K562 (cell line): ENCODE measurements around the gene ST3GAL3. TPM values are rescaled to one million over a fixed set of nuclear protein-coding genes. Genes with fewer than 3 reads are reported as not detected.

Experiments used
- CAMTA2 ChIP-seq: fragments of 250-450 bp; sonication (Bioruptor Pico); conservative IDR thresholded peaks from 2 replicates; pipeline ENCODE4 v1.5.1; 2022
- CEBPZ ChIP-seq: fragments of 150-350 bp; IDR thresholded peaks from 2 replicates; pipeline ENCODE4 v1.6.1; 2014; ENCODE audit warnings: low read depth, mild to moderate bottlenecking, low read length, borderline replicate concordance
- CUX1 ChIP-seq: fragments of 200-800 bp; sonication (Bioruptor generic); IDR thresholded peaks from 2 replicates; pipeline ENCODE4 v1.6.1; 2016; ENCODE audit warnings: missing genetic modification characterization, missing compliant biosample characterization
- FOXP1 ChIP-seq: sonication (generic); formaldehyde crosslinking; IDR thresholded peaks from 2 replicates; pipeline ENCODE4 v1.8.0; 2022; ENCODE audit warnings: mild to moderate bottlenecking, missing genetic modification reagents
- GABPA ChIP-seq: fragments of 200-800 bp; sonication (Bioruptor generic); conservative IDR thresholded peaks from 2 replicates; pipeline ENCODE4 v1.6.1; 2016; ENCODE audit warnings: low read depth, missing genetic modification characterization, missing compliant biosample characterization
- HCFC1 ChIP-seq: IDR thresholded peaks from 2 replicates; pipeline ENCODE4 v1.6.1; 2012; ENCODE audit warnings: low read depth, low read length, improper control_type of control experiment
- HMGN3 ChIP-seq: IDR thresholded peaks from 2 replicates; pipeline ENCODE4 v1.6.1; 2011; ENCODE audit warnings: borderline replicate concordance, low read depth, mild to moderate bottlenecking, mixed read lengths, low read length; ENCODE audit not compliant: insufficient read length; ENCODE audit errors: extremely low read depth
- KAT2B ChIP-seq: IDR thresholded peaks from one replicate; pipeline ENCODE4 v1.6.1; 2012; ENCODE audit warnings: low read depth, mild to moderate bottlenecking, control low read depth, inconsistent platforms, low read length, moderate library complexity
- PYGO2 ChIP-seq: fragments of 450-650 bp; IDR thresholded peaks from 2 replicates; pipeline ENCODE4 v1.6.1; 2016; ENCODE audit warnings: mild to moderate bottlenecking, missing genetic modification characterization, moderate library complexity, missing compliant biosample characterization
- SIN3A ChIP-seq, 2 experiments: fragments of 150-350 bp in 1 of 2; IDR thresholded peaks; 2 replicates each; pipeline ENCODE4 v1.6.1; 2011 to 2016; ENCODE audit warnings: borderline replicate concordance in 2 of 2, low read depth in 2 of 2, low read length in 2 of 2, mild to moderate bottlenecking in 2 of 2, moderate library complexity in 2 of 2; ENCODE audit not compliant: control insufficient read depth in 1 of 2
- SRF ChIP-seq, 2 experiments: fragments of 250-450, 450-650 bp in 1 of 2; sonication (Bioruptor Pico) in 1 of 2; sonication (generic) in 1 of 2; formaldehyde crosslinking; IDR thresholded peaks; 2 replicates each; pipeline versions ENCODE4 v1.5.0 to v1.5.1; 2020 to 2022; ENCODE audit warnings: mild to moderate bottlenecking in 1 of 2, missing genetic modification reagents in 1 of 2
- TAF1 ChIP-seq: IDR thresholded peaks from 2 replicates; pipeline ENCODE4 v1.6.1; 2011; ENCODE audit warnings: mild to moderate bottlenecking, low read length, moderate library complexity; ENCODE audit not compliant: insufficient read depth, control insufficient read depth, severe bottlenecking; ENCODE audit errors: extremely low read depth
- TCF15 ChIP-seq: fragments of 250-450 bp; sonication (Bioruptor Pico); IDR thresholded peaks from 2 replicates; pipeline ENCODE4 v1.8.0; 2022; ENCODE audit warnings: moderate library complexity, mild to moderate bottlenecking, inconsistent platforms
- YBX1 ChIP-seq: fragments of 450-650 bp; IDR thresholded peaks from 2 replicates; pipeline ENCODE4 v1.7.1; 2016; ENCODE audit warnings: mild to moderate bottlenecking
- ZNF197 ChIP-seq: fragments of 200-800 bp; sonication (Bioruptor generic); IDR thresholded peaks from 2 replicates; pipeline ENCODE4 v1.6.1; 2016; ENCODE audit warnings: low read depth, missing genetic modification characterization, missing compliant biosample characterization
- ZNF766 ChIP-seq: fragments of 200-800 bp; sonication (Bioruptor generic); conservative IDR thresholded peaks from 2 replicates; pipeline ENCODE4 v1.6.1; 2016; ENCODE audit warnings: missing genetic modification characterization, missing compliant biosample characterization
- ZSCAN32 ChIP-seq: fragments of 450-650 bp; formaldehyde crosslinking; IDR thresholded peaks from 2 replicates; pipeline ENCODE4 v1.4.0; 2020; ENCODE audit warnings: mild to moderate bottlenecking, moderate library complexity
- polyA plus RNA-seq, 8 experiments: library from polyadenylated mRNA; depleted of rRNA in 4 of 8; stranded (reverse) in 5 of 8; unstranded in 3 of 8; fragments of >200 nt; fragmentation: Nextera tagmentation in 2 of 8; fragmentation: Illumina TruSeq in 1 of 8; extraction: Ambion mirVana in 2 of 8; extraction: Trizol in 1 of 8; gene quantifications; 2 replicates each; pipeline versions ENCODE4 v1.2.1 to v1.2.3, GENCODE V29; 2011 to 2014; ENCODE audit warnings: inconsistent platforms in 1 of 8, missing spikeins in 1 of 8
- total RNA-seq, 7 experiments: library from RNA; depleted of rRNA in 6 of 7; stranded (reverse); fragments of >200 nt in 6 of 7; fragmentation: Illumina TruSeq in 2 of 7; extraction: Trizol in 2 of 7; gene quantifications; 2 replicates each; pipeline versions ENCODE4 v1.2.1 to v1.2.3, GENCODE V29; 2011 to 2021; ENCODE audit warnings: low replicate concordance in 1 of 7

Gene ST3GAL3
- total and polyA plus RNA-seq, 9 of the 15 experiments (the other 6 are each of a cell fraction or from before 2014, with no cell fraction given): 1.2 to 18.9 (median 11.0) TPM

GRCh38 chr1:43946236-43947060 lies 239.1 kb downstream of the ST3GAL3 start, which contains the start of gene IPO13 (continued):
- TF ChIP-seq CUX1 (CRISPR knock-in tag) (no peak), SIN3A (IDR thresholded peaks at IDR 0.05; ENCODE audit: borderline replicate concordance in 2 of 2, control insufficient read depth in 1 of 2, low read depth in 2 of 2, low read length in 2 of 2) (peak; percentile 72 to 96), HCFC1 (peak; percentile 100), CEBPZ (no peak), GABPA (tag) (peak; percentile 85), ZSCAN32 (CRISPR knock-in tag) (no peak), FOXP1 (CRISPR knock-in tag) (peak; percentile 98), KAT2B (peak; percentile 36), PYGO2 (tag) (no peak), HMGN3 (peak; percentile 63), ZNF766 (peak; percentile 79; the same call in 1 of the 2 replicates), CAMTA2 (0 out of 2 replicates have a peak, but pooled peaks have one; percentile 80), SRF (CRISPR knock-in tag; IDR thresholded peaks at IDR 0.05) (peak in 1 of 2 experiments; percentile 81; a peak in 2 of 4 replicates), TCF15 (CRISPR knock-in tag) (no peak), ZNF197 (CRISPR knock-in tag) (0 out of 2 replicates have a peak, but pooled peaks have one; percentile 87), TAF1 (peak; percentile 86), YBX1 (no peak)
